COR-L47 (cell line): Measurements from ENCODE around the gene MLLT1.
A peak's percentile ranks its signal among the peaks of the same experiment; 100 is the strongest.
"Not testable (repeated sequence)": the region's sequence is repeated elsewhere in the genome, so short reads cannot be mapped to it uniquely, and the experiment has no call there.

Experiments used
- DNase-seq: peaks from one replicate; lab custom pipeline; 2025; lab: John Stamatoyannopoulos, UW

Gene MLLT1

GRCh38 chr19:6279931-6280591, at the start of gene MLLT1:
MLLT1 (minus strand) TSS chr19:6279975; CDS start chr19:6279784, 191 bp downstream.
- peak; percentile 95 for DNase-seq

GRCh38 chr19:6326815-6327214, 47.0 kb upstream of the MLLT1 start:
- DNase-seq: no peak

GRCh38 chr19:6325614-6326013, 45.8 kb upstream of the MLLT1 start:
- DNase-seq: no peak

- DNase-seq: no peak
Measured at GRCh38 chr19:6324757-6325156, 45.0 kb upstream of the MLLT1 start.

- no peak for DNase-seq
Measured at GRCh38 chr19:6322284-6322683, 42.5 kb upstream of the MLLT1 start.

GRCh38 chr19:6319376-6319775, 39.6 kb upstream of the MLLT1 start:
- no peak for DNase-seq

- no peak for DNase-seq
Measured at GRCh38 chr19:6318772-6319171, 39.0 kb upstream of the MLLT1 start.

- DNase-seq: not testable (repeated sequence)
Measured at GRCh38 chr19:6315646-6316045, 35.9 kb upstream of the MLLT1 start.

GRCh38 chr19:6313398-6313969, 33.7 kb upstream of the MLLT1 start:
- DNase-seq: no peak

GRCh38 chr19:6312018-6312417, 32.2 kb upstream of the MLLT1 start:
- DNase-seq: no peak

GRCh38 chr19:6298413-6298812, 18.6 kb upstream of the MLLT1 start:
- no peak for DNase-seq

GRCh38 chr19:6297202-6297601, 17.4 kb upstream of the MLLT1 start:
- DNase-seq: no peak

- no peak for DNase-seq
Measured at GRCh38 chr19:6292006-6292405, 12.2 kb upstream of the MLLT1 start.

- no peak for DNase-seq
Measured at GRCh38 chr19:6288737-6289136, 9.0 kb upstream of the MLLT1 start.

GRCh38 chr19:6287269-6287885, 7.6 kb upstream of the MLLT1 start:
- no peak for DNase-seq

- no peak for DNase-seq
Measured at GRCh38 chr19:6286676-6287075, 6.9 kb upstream of the MLLT1 start.

- DNase-seq: not testable (repeated sequence)
Measured at GRCh38 chr19:6282393-6282792, 2.6 kb upstream of the MLLT1 start.

GRCh38 chr19:6279620-6279930, 200 bp downstream of the MLLT1 start:
- DNase-seq: no peak

GRCh38 chr19:6278740-6279619, 795 bp downstream of the MLLT1 start:
- no peak for DNase-seq

GRCh38 chr19:6278051-6278450, 1.7 kb downstream of the MLLT1 start:
- no peak for DNase-seq

GRCh38 chr19:6276447-6276846, 3.3 kb downstream of the MLLT1 start:
- DNase-seq: no peak

- no peak for DNase-seq
Measured at GRCh38 chr19:6275170-6275744, 4.5 kb downstream of the MLLT1 start.
